ENCODE data around the gene TSPYL6. TPM values are rescaled to one million over a fixed set of nuclear protein-coding genes. Genes with fewer than 3 reads are reported as not detected.
"Not testable (repeated sequence)": the region's sequence is repeated elsewhere in the genome, so short reads cannot be mapped to it uniquely, and the experiment has no call there.

The TSPYL6 gene
- total RNA-seq, 1 experiment from 2014 or later: not detected

DNA sequence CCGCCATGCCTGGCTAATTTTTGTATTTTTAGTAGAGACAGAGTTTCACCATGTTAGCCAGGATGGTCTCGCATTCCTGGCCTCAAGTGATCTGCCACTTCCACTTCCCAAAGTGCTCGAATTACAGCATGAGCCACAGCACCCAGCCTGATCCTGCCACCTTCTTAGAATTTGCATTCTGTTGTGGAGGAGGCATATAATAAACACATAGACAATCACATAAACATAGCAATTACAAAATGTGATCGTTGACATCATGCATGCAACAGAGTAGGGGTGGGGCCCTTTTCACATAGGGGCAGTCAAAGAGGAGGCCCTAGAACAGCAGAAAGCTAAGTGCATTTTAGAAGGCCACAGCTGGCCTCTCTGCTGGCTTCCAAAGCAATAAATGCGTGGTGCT, 39.9 kb upstream of the TSPYL6 start:
- intact Hi-C loops (cut with micrococcal nuclease; ENCODE audit: unreplicated experiment): no loop called here
- H3K27me3 Mint-ChIP-seq (ENCODE audit: insufficient read depth, unreplicated experiment): no peaks in the 10 kb centered on the region
- Histone ChIP-seq H3K4me3 (ENCODE audit: low read depth, low read length) (no peak overlapping the region), H3K27me3 (replicated peaks; ENCODE audit: control insufficient read depth, insufficient read depth, low read length) (no peaks in the 10 kb centered on the region), H3K36me3 (ENCODE audit: control insufficient read depth, insufficient read depth, low read length) (no peaks in the 10 kb centered on the region), H3K9me3 (no peaks in the 10 kb centered on the region), H3K4me1 (no peaks in the 10 kb centered on the region)
- TF ChIP-seq, protein P1, sequence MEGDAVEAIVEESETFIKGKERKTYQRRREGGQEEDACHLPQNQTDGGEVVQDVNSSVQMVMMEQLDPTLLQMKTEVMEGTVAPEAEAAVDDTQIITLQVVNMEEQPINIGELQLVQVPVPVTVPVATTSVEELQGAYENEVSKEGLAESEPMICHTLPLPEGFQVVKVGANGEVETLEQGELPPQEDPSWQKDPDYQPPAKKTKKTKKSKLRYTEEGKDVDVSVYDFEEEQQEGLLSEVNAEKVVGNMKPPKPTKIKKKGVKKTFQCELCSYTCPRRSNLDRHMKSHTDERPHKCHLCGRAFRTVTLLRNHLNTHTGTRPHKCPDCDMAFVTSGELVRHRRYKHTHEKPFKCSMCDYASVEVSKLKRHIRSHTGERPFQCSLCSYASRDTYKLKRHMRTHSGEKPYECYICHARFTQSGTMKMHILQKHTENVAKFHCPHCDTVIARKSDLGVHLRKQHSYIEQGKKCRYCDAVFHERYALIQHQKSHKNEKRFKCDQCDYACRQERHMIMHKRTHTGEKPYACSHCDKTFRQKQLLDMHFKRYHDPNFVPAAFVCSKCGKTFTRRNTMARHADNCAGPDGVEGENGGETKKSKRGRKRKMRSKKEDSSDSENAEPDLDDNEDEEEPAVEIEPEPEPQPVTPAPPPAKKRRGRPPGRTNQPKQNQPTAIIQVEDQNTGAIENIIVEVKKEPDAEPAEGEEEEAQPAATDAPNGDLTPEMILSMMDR (IDR thresholded peaks at IDR 0.05; ENCODE audit: insufficient read depth in 1 of 2, low read depth in 1 of 2, low read length in 1 of 2, severe bottlenecking in 1 of 2, unreplicated experiment in 1 of 2): no peak
- H3K4me1 Mint-ChIP-seq (ENCODE audit: low read depth, unreplicated experiment): peaks cover 1% of the 10 kb centered on the region
- CTCF ChIA-PET: no interaction called here
- no peak for DNase-seq
- no TSS peak for BruUV-seq (replicated peaks)
- no peak overlapping the region for H3K27ac Mint-ChIP-seq (ENCODE audit: unreplicated experiment)
- no peaks in the 10 kb centered on the region for H3K36me3 Mint-ChIP-seq (ENCODE audit: insufficient read depth, unreplicated experiment)
- POLR2A ChIA-PET: no interaction called here
- H3K4me3 Mint-ChIP-seq (ENCODE audit: unreplicated experiment): no peak overlapping the region
- no peaks in the 10 kb centered on the region for H3K9me3 Mint-ChIP-seq (ENCODE audit: unreplicated experiment)

DNA sequence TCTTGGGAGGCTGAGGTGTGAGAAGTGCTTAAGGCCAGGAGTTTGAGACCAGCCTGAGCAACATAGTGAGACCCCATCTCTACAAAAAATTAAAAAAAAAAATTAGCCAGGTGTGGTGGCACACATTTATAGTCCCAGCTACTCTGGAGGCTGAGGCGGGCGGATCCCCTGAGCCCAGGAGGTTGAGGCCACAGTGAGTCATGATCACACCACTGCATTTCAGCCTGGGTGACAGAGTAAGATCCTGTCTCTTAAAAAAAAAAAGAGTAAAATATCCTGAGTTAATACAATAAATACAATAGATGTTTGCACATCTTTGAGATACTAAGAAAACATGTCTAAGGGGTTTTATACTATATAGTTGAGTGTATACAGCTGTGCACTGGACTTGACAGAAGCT, 38.6 kb upstream of the TSPYL6 start:
- H3K27me3 ChIP-seq (replicated peaks; ENCODE audit: control insufficient read depth, insufficient read depth, low read length); POLR2A ChIA-PET; H3K4me1 ChIP-seq; H3K36me3 Mint-ChIP-seq (ENCODE audit: insufficient read depth, unreplicated experiment); H3K4me1 Mint-ChIP-seq (ENCODE audit: low read depth, unreplicated experiment); H3K36me3 ChIP-seq (ENCODE audit: control insufficient read depth, insufficient read depth, low read length); BruUV-seq (replicated peaks); H3K27ac Mint-ChIP-seq (ENCODE audit: unreplicated experiment); H3K4me3 Mint-ChIP-seq (ENCODE audit: unreplicated experiment); H3K4me3 ChIP-seq (ENCODE audit: low read depth, low read length); CTCF ChIA-PET; H3K9me3 Mint-ChIP-seq (ENCODE audit: unreplicated experiment); DNase-seq; intact Hi-C loops (cut with micrococcal nuclease; ENCODE audit: unreplicated experiment); H3K27me3 Mint-ChIP-seq (ENCODE audit: insufficient read depth, unreplicated experiment); H3K9me3 ChIP-seq: not testable (repeated sequence)

DNA sequence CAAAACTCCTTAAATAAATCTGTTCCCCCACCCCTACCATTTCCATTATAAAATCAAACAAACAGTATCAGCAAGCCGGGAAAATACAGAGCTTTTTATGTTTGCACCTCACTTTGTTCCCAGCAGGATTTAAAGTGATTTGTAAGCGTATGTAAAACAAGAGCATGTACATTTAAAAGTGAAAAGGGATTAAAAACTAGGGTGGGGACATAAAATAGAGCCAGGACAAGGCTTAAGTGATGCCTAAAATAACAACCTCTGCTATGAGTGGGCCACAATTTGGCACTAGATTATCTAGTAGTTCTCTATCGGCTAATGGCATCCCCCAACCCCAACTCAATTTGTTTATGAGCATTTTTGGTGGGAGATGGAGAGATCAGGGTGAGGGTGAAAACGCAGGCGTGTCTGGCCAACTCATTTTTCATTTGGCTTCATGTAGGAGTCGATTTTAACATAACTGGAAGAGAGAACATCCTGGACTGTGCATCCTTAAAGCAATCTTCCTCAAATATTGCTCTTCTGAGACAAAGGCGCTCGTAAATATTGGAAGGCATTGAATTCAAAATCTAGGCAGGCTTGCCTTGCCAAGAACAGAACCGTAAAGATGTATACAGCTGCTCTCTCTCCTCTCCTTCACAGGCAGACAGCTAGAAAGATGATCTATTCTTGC, 34.5 kb upstream of the TSPYL6 start:
- H3K9me3 ChIP-seq: no peaks in the 10 kb centered on the region
- Mint-ChIP-seq H3K27me3 (ENCODE audit: insufficient read depth, unreplicated experiment) (no peaks in the 10 kb centered on the region), H3K9me3 (ENCODE audit: unreplicated experiment) (no peaks in the 10 kb centered on the region), H3K4me1 (ENCODE audit: low read depth, unreplicated experiment) (no peaks in the 10 kb centered on the region), H3K4me3 (ENCODE audit: unreplicated experiment) (no peak overlapping the region), H3K36me3 (ENCODE audit: insufficient read depth, unreplicated experiment) (no peaks in the 10 kb centered on the region), H3K27ac (ENCODE audit: unreplicated experiment) (no peak overlapping the region)
- no peaks in the 10 kb centered on the region for H3K36me3 ChIP-seq (ENCODE audit: control insufficient read depth, insufficient read depth, low read length)
- intact Hi-C loops (cut with micrococcal nuclease; ENCODE audit: unreplicated experiment): no loop called here
- BruUV-seq (replicated peaks): no TSS peak
- no peaks in the 10 kb centered on the region for H3K27me3 ChIP-seq (replicated peaks; ENCODE audit: control insufficient read depth, insufficient read depth, low read length)
- TF ChIP-seq, protein P1 (IDR thresholded peaks at IDR 0.05; ENCODE audit: insufficient read depth in 1 of 2, low read depth in 1 of 2, low read length in 1 of 2, severe bottlenecking in 1 of 2, unreplicated experiment in 1 of 2): no peak
- no peak overlapping the region for H3K4me3 ChIP-seq (ENCODE audit: low read depth, low read length)
- ChIA-PET CTCF (no interaction called here), POLR2A (no interaction called here)
- DNase-seq: no peak
- no peaks in the 10 kb centered on the region for H3K4me1 ChIP-seq

DNA sequence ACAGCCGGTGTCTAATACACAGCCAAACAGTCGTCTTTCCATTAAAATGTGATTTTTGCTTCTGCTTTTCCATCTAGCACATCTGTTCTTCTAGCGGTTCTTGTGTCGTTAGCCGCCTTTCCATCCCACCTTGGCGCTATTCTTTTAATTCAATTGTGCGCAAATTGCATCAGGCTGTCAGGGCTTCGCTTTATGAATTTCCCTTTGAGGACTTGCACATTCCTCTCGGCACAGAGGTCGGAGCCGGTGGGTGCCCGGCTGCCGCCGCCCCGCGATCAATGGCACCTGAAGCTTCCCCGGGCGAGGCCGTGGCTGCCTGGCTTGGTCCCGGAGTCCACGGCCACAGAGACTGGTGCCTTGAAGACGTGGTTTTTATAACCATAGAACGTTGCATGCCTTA, 33.9 kb upstream of the TSPYL6 start:
- no peaks in the 10 kb centered on the region for H3K4me1 Mint-ChIP-seq (ENCODE audit: low read depth, unreplicated experiment)
- CTCF ChIA-PET: no interaction called here
- POLR2A ChIA-PET: no interaction called here
- Histone ChIP-seq H3K4me3 (ENCODE audit: low read depth, low read length) (no peak overlapping the region), H3K36me3 (ENCODE audit: control insufficient read depth, insufficient read depth, low read length) (no peaks in the 10 kb centered on the region), H3K4me1 (no peaks in the 10 kb centered on the region), H3K9me3 (no peaks in the 10 kb centered on the region), H3K27me3 (replicated peaks; ENCODE audit: control insufficient read depth, insufficient read depth, low read length) (no peaks in the 10 kb centered on the region)
- no peak overlapping the region for H3K27ac Mint-ChIP-seq (ENCODE audit: unreplicated experiment)
- no peaks in the 10 kb centered on the region for H3K36me3 Mint-ChIP-seq (ENCODE audit: insufficient read depth, unreplicated experiment)
- no peaks in the 10 kb centered on the region for H3K9me3 Mint-ChIP-seq (ENCODE audit: unreplicated experiment)
- H3K27me3 Mint-ChIP-seq (ENCODE audit: insufficient read depth, unreplicated experiment): no peaks in the 10 kb centered on the region
- TF ChIP-seq, protein P1 (IDR thresholded peaks at IDR 0.05; ENCODE audit: insufficient read depth in 1 of 2, low read depth in 1 of 2, low read length in 1 of 2, severe bottlenecking in 1 of 2, unreplicated experiment in 1 of 2): no peak
- no peak for DNase-seq
- H3K4me3 Mint-ChIP-seq (ENCODE audit: unreplicated experiment): no peak overlapping the region
- intact Hi-C loops (cut with micrococcal nuclease; ENCODE audit: unreplicated experiment): no loop called here
- BruUV-seq (replicated peaks): no TSS peak

Data from Caco-2 (cell line).